Measurements from ENCODE around the gene PDGFD. TPM values are rescaled to one million over a fixed set of nuclear protein-coding genes. Genes with fewer than 3 reads are reported as not detected.

The PDGFD gene
- polyA plus RNA-seq, 1 of the 3 experiments (the other 2 are of a cell fraction): 4.8 TPM

DNA sequence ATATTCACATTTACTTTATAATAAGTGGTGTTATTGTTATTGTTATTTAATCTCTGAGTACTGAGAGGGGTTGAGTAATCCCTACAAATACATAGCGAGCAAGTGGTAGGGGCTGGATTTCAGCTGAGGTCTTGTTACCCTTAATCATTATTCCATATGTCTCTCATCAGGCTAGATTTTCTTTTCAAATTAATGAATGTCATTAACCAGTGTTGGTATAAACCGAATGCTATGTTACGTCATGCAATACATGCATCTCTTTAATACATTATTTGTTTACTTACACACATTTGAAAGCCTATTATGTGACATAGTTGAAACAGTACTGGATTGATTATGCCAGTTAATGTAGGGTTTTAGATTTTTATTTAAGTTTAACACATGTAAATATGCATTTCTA lies 18.9 kb downstream of the PDGFD start:
- peaks cover 0 to 2% of the 10 kb centered on the region in 2 experiments; a peak in 2 of 4 replicates for H3K4me1 ChIP-seq (ENCODE audit: control insufficient read depth in 1 of 2, insufficient read depth in 2 of 2, low read depth in 1 of 2, low read length in 1 of 2)
- H3F3A ChIP-seq (replicated peaks; ENCODE audit: insufficient read depth): no peaks in the 10 kb centered on the region
- no peak for DNase-seq
- WGBS (ENCODE audit: low lambda C conversion rate): 91% methylated on average over 3 of the region's 3 CpGs
- no peaks in the 10 kb centered on the region for H4K20me1 ChIP-seq (ENCODE audit: insufficient read depth)
- H3K36me3 ChIP-seq (replicated peaks in 1 of 2; ENCODE audit: control insufficient read depth in 1 of 2, insufficient read depth in 2 of 2, low read length in 1 of 2): no peaks in the 10 kb centered on the region
- H3K79me2 ChIP-seq (ENCODE audit: insufficient read depth): no peaks in the 10 kb centered on the region
- H3K4me3 ChIP-seq (ENCODE audit: low read depth in 2 of 2, low read length in 1 of 2): no peak overlapping the region
- CTCF ChIA-PET: no interaction called here
- no peak overlapping the region for H3K27ac ChIP-seq (ENCODE audit: low read depth in 2 of 2, low read length in 1 of 2)
- H2AFZ ChIP-seq (ENCODE audit: low read depth): no peak overlapping the region
- H3K9me2 ChIP-seq: no peaks in the 10 kb centered on the region
- no peak overlapping the region for H3K9ac ChIP-seq
- H3K9me3 ChIP-seq: no peaks in the 10 kb centered on the region
- TF ChIP-seq, protein P1, sequence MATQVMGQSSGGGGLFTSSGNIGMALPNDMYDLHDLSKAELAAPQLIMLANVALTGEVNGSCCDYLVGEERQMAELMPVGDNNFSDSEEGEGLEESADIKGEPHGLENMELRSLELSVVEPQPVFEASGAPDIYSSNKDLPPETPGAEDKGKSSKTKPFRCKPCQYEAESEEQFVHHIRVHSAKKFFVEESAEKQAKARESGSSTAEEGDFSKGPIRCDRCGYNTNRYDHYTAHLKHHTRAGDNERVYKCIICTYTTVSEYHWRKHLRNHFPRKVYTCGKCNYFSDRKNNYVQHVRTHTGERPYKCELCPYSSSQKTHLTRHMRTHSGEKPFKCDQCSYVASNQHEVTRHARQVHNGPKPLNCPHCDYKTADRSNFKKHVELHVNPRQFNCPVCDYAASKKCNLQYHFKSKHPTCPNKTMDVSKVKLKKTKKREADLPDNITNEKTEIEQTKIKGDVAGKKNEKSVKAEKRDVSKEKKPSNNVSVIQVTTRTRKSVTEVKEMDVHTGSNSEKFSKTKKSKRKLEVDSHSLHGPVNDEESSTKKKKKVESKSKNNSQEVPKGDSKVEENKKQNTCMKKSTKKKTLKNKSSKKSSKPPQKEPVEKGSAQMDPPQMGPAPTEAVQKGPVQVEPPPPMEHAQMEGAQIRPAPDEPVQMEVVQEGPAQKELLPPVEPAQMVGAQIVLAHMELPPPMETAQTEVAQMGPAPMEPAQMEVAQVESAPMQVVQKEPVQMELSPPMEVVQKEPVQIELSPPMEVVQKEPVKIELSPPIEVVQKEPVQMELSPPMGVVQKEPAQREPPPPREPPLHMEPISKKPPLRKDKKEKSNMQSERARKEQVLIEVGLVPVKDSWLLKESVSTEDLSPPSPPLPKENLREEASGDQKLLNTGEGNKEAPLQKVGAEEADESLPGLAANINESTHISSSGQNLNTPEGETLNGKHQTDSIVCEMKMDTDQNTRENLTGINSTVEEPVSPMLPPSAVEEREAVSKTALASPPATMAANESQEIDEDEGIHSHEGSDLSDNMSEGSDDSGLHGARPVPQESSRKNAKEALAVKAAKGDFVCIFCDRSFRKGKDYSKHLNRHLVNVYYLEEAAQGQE (IDR thresholded peaks at IDR 0.05; ENCODE audit: low read depth, low read length): no peak
- TF ChIP-seq ELF1 (IDR thresholded peaks at IDR 0.05): no peak
- no peaks in the 10 kb centered on the region for H3K27me3 ChIP-seq (ENCODE audit: insufficient read depth)
- no peak overlapping the region for H3K4me2 ChIP-seq
- POLR2A ChIA-PET: no interaction called here

DNA sequence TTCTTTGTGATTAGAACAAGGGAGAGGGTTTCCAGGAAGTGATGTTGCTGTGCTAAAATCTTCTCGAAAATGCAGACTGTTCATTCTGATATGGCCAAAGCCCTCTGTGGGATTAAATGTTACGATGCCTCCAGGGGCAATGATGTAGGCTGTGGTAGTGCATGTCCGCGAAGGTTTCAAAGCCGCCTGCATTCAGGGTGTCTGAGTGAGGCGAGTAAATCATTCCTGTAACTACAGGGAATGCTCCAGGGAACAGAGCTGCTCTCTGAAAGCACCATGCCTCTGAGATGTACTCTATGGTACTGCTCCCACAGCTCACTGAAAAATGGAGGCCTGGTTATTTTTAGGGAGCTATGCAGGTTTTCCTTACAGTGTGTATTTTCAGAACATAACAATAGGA lies 21.2 kb downstream of the PDGFD start:
- no peaks in the 10 kb centered on the region for H3K79me2 ChIP-seq (ENCODE audit: insufficient read depth)
- CTCF ChIA-PET: no interaction called here
- WGBS (ENCODE audit: low lambda C conversion rate): 89% methylated on average over 6 of the region's 6 CpGs
- H3K9me3 ChIP-seq: no peaks in the 10 kb centered on the region
- H3K4me3 ChIP-seq (ENCODE audit: low read depth in 2 of 2, low read length in 1 of 2): no peak overlapping the region
- POLR2A ChIA-PET: no interaction called here
- H3K27ac ChIP-seq (ENCODE audit: low read depth in 2 of 2, low read length in 1 of 2): no peak overlapping the region
- H3K36me3 ChIP-seq (replicated peaks in 1 of 2; ENCODE audit: control insufficient read depth in 1 of 2, insufficient read depth in 2 of 2, low read length in 1 of 2): no peaks in the 10 kb centered on the region
- no peaks in the 10 kb centered on the region for H3F3A ChIP-seq (replicated peaks; ENCODE audit: insufficient read depth)
- no peak overlapping the region; the same call in 1 of the 2 replicates for H2AFZ ChIP-seq (ENCODE audit: low read depth)
- TF ChIP-seq, protein P2, sequence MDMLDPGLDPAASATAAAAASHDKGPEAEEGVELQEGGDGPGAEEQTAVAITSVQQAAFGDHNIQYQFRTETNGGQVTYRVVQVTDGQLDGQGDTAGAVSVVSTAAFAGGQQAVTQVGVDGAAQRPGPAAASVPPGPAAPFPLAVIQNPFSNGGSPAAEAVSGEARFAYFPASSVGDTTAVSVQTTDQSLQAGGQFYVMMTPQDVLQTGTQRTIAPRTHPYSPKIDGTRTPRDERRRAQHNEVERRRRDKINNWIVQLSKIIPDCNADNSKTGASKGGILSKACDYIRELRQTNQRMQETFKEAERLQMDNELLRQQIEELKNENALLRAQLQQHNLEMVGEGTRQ (IDR thresholded peaks at IDR 0.05; ENCODE audit: borderline replicate concordance, low read depth, low read length): no peak
- TF ChIP-seq RAD21 (IDR thresholded peaks at IDR 0.05; ENCODE audit: low read length) (no peak), RXRA (IDR thresholded peaks at IDR 0.05; ENCODE audit: borderline replicate concordance, low read depth) (no peak), FOSL2 (IDR thresholded peaks at IDR 0.05; ENCODE audit: borderline replicate concordance, low read depth) (no peak), TEAD4 (IDR thresholded peaks at IDR 0.05; ENCODE audit: borderline replicate concordance, insufficient read depth) (no peak), POLR2AphosphoS5 (IDR thresholded peaks at IDR 0.05; ENCODE audit: low read depth, low read length) (no peak), EP300 (IDR thresholded peaks at IDR 0.05; ENCODE audit: borderline replicate concordance in 1 of 2, low read depth in 1 of 2, low read length in 1 of 2) (no peak), YY1 (IDR thresholded peaks at IDR 0.05; ENCODE audit: low read depth) (no peak), FOXM1 (IDR thresholded peaks at IDR 0.05; ENCODE audit: low read depth) (no peak), GATA2 (CRISPR knock-in tag; IDR thresholded peaks at IDR 0.05) (no peak), NFIC (IDR thresholded peaks at IDR 0.05; ENCODE audit: borderline replicate concordance) (no peak), MEF2A (IDR thresholded peaks at IDR 0.05; ENCODE audit: borderline replicate concordance, low read depth) (no peak), FOXJ3 (CRISPR knock-in tag; IDR thresholded peaks at IDR 0.05) (no peak), CHD2 (IDR thresholded peaks at IDR 0.05; ENCODE audit: low read length, partially characterized antibody) (no peak), ELF1 (IDR thresholded peaks at IDR 0.05) (no peak), GABPA (IDR thresholded peaks at IDR 0.05; ENCODE audit: low read depth) (no peak)
- TF ChIP-seq, protein P3, sequence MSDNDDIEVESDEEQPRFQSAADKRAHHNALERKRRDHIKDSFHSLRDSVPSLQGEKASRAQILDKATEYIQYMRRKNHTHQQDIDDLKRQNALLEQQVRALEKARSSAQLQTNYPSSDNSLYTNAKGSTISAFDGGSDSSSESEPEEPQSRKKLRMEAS (IDR thresholded peaks at IDR 0.05; ENCODE audit: low read depth): no peak
- TF ChIP-seq, protein P4, sequence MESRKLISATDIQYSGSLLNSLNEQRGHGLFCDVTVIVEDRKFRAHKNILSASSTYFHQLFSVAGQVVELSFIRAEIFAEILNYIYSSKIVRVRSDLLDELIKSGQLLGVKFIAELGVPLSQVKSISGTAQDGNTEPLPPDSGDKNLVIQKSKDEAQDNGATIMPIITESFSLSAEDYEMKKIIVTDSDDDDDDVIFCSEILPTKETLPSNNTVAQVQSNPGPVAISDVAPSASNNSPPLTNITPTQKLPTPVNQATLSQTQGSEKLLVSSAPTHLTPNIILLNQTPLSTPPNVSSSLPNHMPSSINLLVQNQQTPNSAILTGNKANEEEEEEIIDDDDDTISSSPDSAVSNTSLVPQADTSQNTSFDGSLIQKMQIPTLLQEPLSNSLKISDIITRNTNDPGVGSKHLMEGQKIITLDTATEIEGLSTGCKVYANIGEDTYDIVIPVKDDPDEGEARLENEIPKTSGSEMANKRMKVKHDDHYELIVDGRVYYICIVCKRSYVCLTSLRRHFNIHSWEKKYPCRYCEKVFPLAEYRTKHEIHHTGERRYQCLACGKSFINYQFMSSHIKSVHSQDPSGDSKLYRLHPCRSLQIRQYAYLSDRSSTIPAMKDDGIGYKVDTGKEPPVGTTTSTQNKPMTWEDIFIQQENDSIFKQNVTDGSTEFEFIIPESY (IDR thresholded peaks at IDR 0.05; ENCODE audit: borderline replicate concordance, low read depth): no peak
- TF ChIP-seq, protein P5, sequence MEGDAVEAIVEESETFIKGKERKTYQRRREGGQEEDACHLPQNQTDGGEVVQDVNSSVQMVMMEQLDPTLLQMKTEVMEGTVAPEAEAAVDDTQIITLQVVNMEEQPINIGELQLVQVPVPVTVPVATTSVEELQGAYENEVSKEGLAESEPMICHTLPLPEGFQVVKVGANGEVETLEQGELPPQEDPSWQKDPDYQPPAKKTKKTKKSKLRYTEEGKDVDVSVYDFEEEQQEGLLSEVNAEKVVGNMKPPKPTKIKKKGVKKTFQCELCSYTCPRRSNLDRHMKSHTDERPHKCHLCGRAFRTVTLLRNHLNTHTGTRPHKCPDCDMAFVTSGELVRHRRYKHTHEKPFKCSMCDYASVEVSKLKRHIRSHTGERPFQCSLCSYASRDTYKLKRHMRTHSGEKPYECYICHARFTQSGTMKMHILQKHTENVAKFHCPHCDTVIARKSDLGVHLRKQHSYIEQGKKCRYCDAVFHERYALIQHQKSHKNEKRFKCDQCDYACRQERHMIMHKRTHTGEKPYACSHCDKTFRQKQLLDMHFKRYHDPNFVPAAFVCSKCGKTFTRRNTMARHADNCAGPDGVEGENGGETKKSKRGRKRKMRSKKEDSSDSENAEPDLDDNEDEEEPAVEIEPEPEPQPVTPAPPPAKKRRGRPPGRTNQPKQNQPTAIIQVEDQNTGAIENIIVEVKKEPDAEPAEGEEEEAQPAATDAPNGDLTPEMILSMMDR (IDR thresholded peaks at IDR 0.05): no peak
- peaks cover 0 to 2% of the 10 kb centered on the region in 2 experiments; a peak in 2 of 4 replicates for H3K4me1 ChIP-seq (ENCODE audit: control insufficient read depth in 1 of 2, insufficient read depth in 2 of 2, low read depth in 1 of 2, low read length in 1 of 2)
- H3K4me2 ChIP-seq: no peak overlapping the region
- no peak for DNase-seq
- no peaks in the 10 kb centered on the region for H3K9me2 ChIP-seq
- H3K27me3 ChIP-seq (ENCODE audit: insufficient read depth): no peaks in the 10 kb centered on the region
- H3K9ac ChIP-seq: no peak overlapping the region
- H4K20me1 ChIP-seq (ENCODE audit: insufficient read depth): no peaks in the 10 kb centered on the region
